OCI-LY1 (cell line): ENCODE data around the gene PIK3IP1.

Experiments
- H2AFZ ChIP-seq: fragments of 200-600 bp; sonication (generic), shearing (Covaris generic); 2 replicates; pipeline ENCODE4 v1.6.0; 2014; ENCODE audit warnings: antibody characterized with exemption, mild to moderate bottlenecking, low read length
- H3F3A ChIP-seq: fragments of 200-600 bp; sonication (generic), shearing (Covaris generic); 2 replicates; pipeline ENCODE4 v1.6.0; 2014; ENCODE audit warnings: mild to moderate bottlenecking, antibody characterized with exemption, low read length, moderate library complexity; ENCODE audit not compliant: insufficient read depth
- H3K27ac ChIP-seq: fragments of 200-600 bp; sonication (generic); 2 replicates; pipeline ENCODE4 v1.5.1; 2014; ENCODE audit warnings: low read length, mixed run types, mild to moderate bottlenecking, low read depth; ENCODE audit not compliant: poor library complexity, severe bottlenecking
- H3K27me3 ChIP-seq: fragments of 200-600 bp; sonication (generic); 2 replicates; pipeline ENCODE4 v1.6.0; 2014; ENCODE audit warnings: antibody characterized with exemption, mild to moderate bottlenecking, low read length, moderate library complexity; ENCODE audit not compliant: insufficient read depth
- H3K36me3 ChIP-seq: fragments of 200-600 bp; sonication (generic); 2 replicates; pipeline ENCODE4 v1.6.1; 2014; ENCODE audit warnings: mild to moderate bottlenecking, antibody characterized with exemption, low read length, moderate library complexity, mixed read lengths; ENCODE audit not compliant: insufficient read depth
- H3K4me1 ChIP-seq: fragments of 200-600 bp; sonication (generic); 2 replicates; pipeline ENCODE4 v1.5.1; 2014; ENCODE audit warnings: mild to moderate bottlenecking, low read length, moderate library complexity; ENCODE audit not compliant: insufficient read depth, severe bottlenecking
- H3K4me2 ChIP-seq: fragments of 200-600 bp; sonication (generic), shearing (Covaris generic); 2 replicates; pipeline ENCODE4 v1.6.1; 2014; ENCODE audit warnings: low read length
- H3K4me3 ChIP-seq: fragments of 200-600 bp; sonication (generic); 2 replicates; pipeline ENCODE4 v1.5.1; 2014; ENCODE audit warnings: low read length, low read depth, mild to moderate bottlenecking, mixed read lengths; ENCODE audit not compliant: poor library complexity, severe bottlenecking
- H3K79me2 ChIP-seq: fragments of 200-600 bp; shearing (Covaris generic); 2 replicates; pipeline ENCODE4 v1.6.1; 2016; ENCODE audit warnings: mixed run types, low read length, mixed read lengths; ENCODE audit not compliant: insufficient read depth
- H3K9ac ChIP-seq: fragments of 200-600 bp; sonication (generic), shearing (Covaris generic); 2 replicates; pipeline ENCODE4 v1.6.1; 2014; ENCODE audit warnings: mild to moderate bottlenecking, low read length, mixed read lengths
- H3K9me2 ChIP-seq: fragments of 200-600 bp; sonication (generic), shearing (Covaris generic); 2 replicates; pipeline ENCODE4 v1.6.1; 2014; ENCODE audit warnings: low read depth, mild to moderate bottlenecking, low read length, mixed read lengths
- H3K9me3 ChIP-seq: fragments of 200-600 bp; shearing (Covaris generic); 2 replicates; pipeline ENCODE4 v1.6.1; 2014; ENCODE audit warnings: low read length, mixed read lengths
- H4K20me1 ChIP-seq: fragments of 200-600 bp; sonication (generic), shearing (Covaris generic); 2 replicates; pipeline ENCODE4 v1.6.0; 2016; ENCODE audit warnings: mild to moderate bottlenecking, low read length; ENCODE audit not compliant: insufficient read depth
- CTCF ChIP-seq: fragments of 200-600 bp; sonication (generic), shearing (Covaris generic); IDR thresholded peaks from 2 replicates; pipeline ENCODE4 v1.5.1; 2017; ENCODE audit warnings: mild to moderate bottlenecking, antibody characterized with exemption, low read length, moderate library complexity, mixed read lengths
- EZH2 ChIP-seq: fragments of 200-600 bp; sonication (generic), shearing (Covaris generic); IDR thresholded peaks from 2 replicates; pipeline ENCODE4 v1.8.0; 2017; ENCODE audit warnings: borderline replicate concordance, mixed run types, mild to moderate bottlenecking, antibody characterized with exemption, low read length, moderate library complexity, mixed read lengths

Gene PIK3IP1

DNA sequence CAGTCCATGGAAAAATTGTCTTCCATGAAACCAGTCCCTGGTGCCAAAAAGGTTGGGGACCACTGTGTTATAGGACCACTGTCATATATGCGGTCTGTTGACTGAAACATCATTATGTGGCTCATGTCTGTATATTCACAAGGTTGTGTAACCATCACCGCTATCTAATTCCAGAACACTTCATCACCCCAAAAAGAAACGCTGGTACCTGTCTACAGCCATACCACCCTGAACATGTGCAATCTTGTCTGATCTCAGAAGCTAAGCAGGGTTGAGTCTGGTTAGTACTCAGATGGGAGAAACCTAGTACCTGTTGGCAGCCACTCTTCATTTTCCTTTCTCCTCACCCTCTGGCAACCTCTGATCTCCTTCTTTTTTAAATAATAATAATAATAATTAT lies 12.9 kb upstream of the PIK3IP1 start:
- no peak overlapping the region for H3K9ac ChIP-seq
- peaks cover 28% of the 10 kb centered on the region for H3K4me1 ChIP-seq
- no peaks in the 10 kb centered on the region for H3K9me2 ChIP-seq
- no peaks in the 10 kb centered on the region for H3F3A ChIP-seq
- no peak for TF ChIP-seq CTCF
- TF ChIP-seq EZH2 = no peak
- H4K20me1 ChIP-seq = no peaks in the 10 kb centered on the region
- no peaks in the 10 kb centered on the region for H3K9me3 ChIP-seq
- no peak overlapping the region for H3K27ac ChIP-seq
- no peak overlapping the region for H3K4me2 ChIP-seq
- no peak overlapping the region for H2AFZ ChIP-seq
- peaks cover 17% of the 10 kb centered on the region; the same call in 1 of the 2 replicates for H3K36me3 ChIP-seq
- no peak overlapping the region for H3K4me3 ChIP-seq
- H3K79me2 ChIP-seq = no peaks in the 10 kb centered on the region
- H3K27me3 ChIP-seq = no peaks in the 10 kb centered on the region

DNA sequence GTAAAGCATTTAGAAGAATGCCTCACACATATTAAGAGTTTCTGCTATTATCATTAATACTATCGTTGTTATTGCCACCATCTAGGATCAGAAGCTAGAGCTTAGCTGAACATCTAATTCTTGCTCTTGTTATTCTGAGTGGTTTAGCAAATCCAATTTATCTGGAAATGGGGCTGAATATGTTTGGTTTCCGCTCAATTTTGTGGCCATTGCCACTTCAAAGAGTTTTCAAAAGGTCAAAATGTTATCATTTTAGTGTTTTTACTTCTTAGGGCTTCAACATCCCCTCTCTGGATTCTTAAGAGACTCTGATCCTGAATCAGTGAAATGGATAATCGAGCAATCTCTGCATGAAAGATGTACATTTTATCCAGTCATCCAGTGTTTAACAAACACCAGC lies 10.2 kb upstream of the PIK3IP1 start:
- Histone ChIP-seq H3K9me2 (no peaks in the 10 kb centered on the region), H3K9me3 (no peaks in the 10 kb centered on the region), H2AFZ (no peak overlapping the region), H3K36me3 (peaks cover 17% of the 10 kb centered on the region; the same call in 1 of the 2 replicates), H4K20me1 (no peaks in the 10 kb centered on the region), H3K4me1 (peaks cover 26% of the 10 kb centered on the region), H3K4me3 (no peak overlapping the region), H3K27ac (no peak overlapping the region), H3F3A (no peaks in the 10 kb centered on the region), H3K9ac (no peak overlapping the region), H3K4me2 (no peak overlapping the region), H3K79me2 (no peaks in the 10 kb centered on the region), H3K27me3 (no peaks in the 10 kb centered on the region)
- TF ChIP-seq EZH2 (no peak), CTCF (no peak)

GRCh38 chr22:31302006-31302405 lies 9.7 kb upstream of the PIK3IP1 start:
- no peak for TF ChIP-seq CTCF
- TF ChIP-seq EZH2 = no peak
- no peak overlapping the region for H3K27ac ChIP-seq
- no peaks in the 10 kb centered on the region for H3F3A ChIP-seq
- H3K9ac ChIP-seq = no peak overlapping the region
- no peak overlapping the region for H3K4me2 ChIP-seq
- peaks cover 26% of the 10 kb centered on the region for H3K4me1 ChIP-seq
- H2AFZ ChIP-seq = no peak overlapping the region
- H3K79me2 ChIP-seq = no peaks in the 10 kb centered on the region
- H3K4me3 ChIP-seq = no peak overlapping the region
- no peaks in the 10 kb centered on the region for H3K9me2 ChIP-seq
- no peaks in the 10 kb centered on the region for H4K20me1 ChIP-seq
- no peaks in the 10 kb centered on the region for H3K9me3 ChIP-seq
- peaks cover 17% of the 10 kb centered on the region; the same call in 1 of the 2 replicates for H3K36me3 ChIP-seq
- no peaks in the 10 kb centered on the region for H3K27me3 ChIP-seq
